Measurements from ENCODE around the gene ATP8B2.
"Not testable (repeated sequence)": the region's sequence is repeated elsewhere in the genome, so short reads cannot be mapped to it uniquely, and the experiment has no call there.

DNA sequence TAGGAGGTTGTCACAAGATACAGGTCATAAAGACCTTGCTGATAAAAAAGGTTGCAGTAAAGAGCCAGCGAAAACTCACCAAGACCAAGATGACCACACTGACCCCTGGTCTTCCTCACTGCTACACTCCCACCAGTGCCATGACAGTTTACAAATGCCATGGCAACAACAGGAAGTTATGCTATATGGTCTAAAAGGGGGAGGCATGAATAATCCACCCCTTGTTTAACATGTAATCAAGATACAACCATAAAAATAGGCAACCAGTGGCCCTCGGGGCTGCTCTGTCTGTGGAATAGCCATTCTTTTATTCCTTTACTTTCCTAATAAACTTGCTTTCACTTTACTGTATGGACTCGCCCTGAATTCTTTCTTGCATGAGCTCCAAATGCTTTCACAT is 11.1 kb upstream of the ATP8B2 start:
- not testable (repeated sequence) for TF ChIP-seq POLR2A (IDR thresholded peaks at IDR 0.05; ENCODE audit: low read depth, low read length); SREBF1 (IDR thresholded peaks at IDR 0.05; ENCODE audit: low read length); ZNF274 (IDR thresholded peaks at IDR 0.05; ENCODE audit: insufficient read depth, insufficient read length); SMAD5 (IDR thresholded peaks at IDR 0.05; ENCODE audit: low read depth); TCF12 (IDR thresholded peaks at IDR 0.05; ENCODE audit: low read depth, low read length)
- TF ChIP-seq, protein P1, sequence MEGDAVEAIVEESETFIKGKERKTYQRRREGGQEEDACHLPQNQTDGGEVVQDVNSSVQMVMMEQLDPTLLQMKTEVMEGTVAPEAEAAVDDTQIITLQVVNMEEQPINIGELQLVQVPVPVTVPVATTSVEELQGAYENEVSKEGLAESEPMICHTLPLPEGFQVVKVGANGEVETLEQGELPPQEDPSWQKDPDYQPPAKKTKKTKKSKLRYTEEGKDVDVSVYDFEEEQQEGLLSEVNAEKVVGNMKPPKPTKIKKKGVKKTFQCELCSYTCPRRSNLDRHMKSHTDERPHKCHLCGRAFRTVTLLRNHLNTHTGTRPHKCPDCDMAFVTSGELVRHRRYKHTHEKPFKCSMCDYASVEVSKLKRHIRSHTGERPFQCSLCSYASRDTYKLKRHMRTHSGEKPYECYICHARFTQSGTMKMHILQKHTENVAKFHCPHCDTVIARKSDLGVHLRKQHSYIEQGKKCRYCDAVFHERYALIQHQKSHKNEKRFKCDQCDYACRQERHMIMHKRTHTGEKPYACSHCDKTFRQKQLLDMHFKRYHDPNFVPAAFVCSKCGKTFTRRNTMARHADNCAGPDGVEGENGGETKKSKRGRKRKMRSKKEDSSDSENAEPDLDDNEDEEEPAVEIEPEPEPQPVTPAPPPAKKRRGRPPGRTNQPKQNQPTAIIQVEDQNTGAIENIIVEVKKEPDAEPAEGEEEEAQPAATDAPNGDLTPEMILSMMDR (IDR thresholded peaks at IDR 0.05 in 2 of 3, conservative IDR thresholded peaks at IDR 0.05 in 1 of 3; ENCODE audit: control insufficient read depth in 2 of 3, extremely low read depth in 1 of 3, insufficient read depth in 1 of 3, low read depth in 3 of 3, low read length in 3 of 3) = not testable (repeated sequence)
- TF ChIP-seq, protein P2, sequence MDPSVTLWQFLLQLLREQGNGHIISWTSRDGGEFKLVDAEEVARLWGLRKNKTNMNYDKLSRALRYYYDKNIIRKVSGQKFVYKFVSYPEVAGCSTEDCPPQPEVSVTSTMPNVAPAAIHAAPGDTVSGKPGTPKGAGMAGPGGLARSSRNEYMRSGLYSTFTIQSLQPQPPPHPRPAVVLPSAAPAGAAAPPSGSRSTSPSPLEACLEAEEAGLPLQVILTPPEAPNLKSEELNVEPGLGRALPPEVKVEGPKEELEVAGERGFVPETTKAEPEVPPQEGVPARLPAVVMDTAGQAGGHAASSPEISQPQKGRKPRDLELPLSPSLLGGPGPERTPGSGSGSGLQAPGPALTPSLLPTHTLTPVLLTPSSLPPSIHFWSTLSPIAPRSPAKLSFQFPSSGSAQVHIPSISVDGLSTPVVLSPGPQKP (IDR thresholded peaks at IDR 0.05; ENCODE audit: low read depth, low read length) = not testable (repeated sequence)
